ENCODE measurements around the gene PREPL.
"Not testable (repeated sequence)": the region's sequence is repeated elsewhere in the genome, so short reads cannot be mapped to it uniquely, and the experiment has no call there.

Gene PREPL

GRCh38 chr2:44315945-44316344 lies 45.3 kb downstream of the PREPL start:
- Histone ChIP-seq H3K4me1 (ENCODE audit: control insufficient read depth, insufficient read depth, low read length) (no peaks in the 10 kb centered on the region), H3K27me3 (ENCODE audit: control insufficient read depth, insufficient read depth, low read length) (no peaks in the 10 kb centered on the region), H3K9ac (ENCODE audit: low read depth, low read length) (no peak overlapping the region), H3K4me2 (ENCODE audit: low read length) (no peak overlapping the region), H3K36me3 (ENCODE audit: insufficient read depth, low read length) (peaks cover 47% of the 10 kb centered on the region), H3K4me3 (ENCODE audit: low read length) (no peak overlapping the region), H3K9me3 (replicated peaks; ENCODE audit: low read length) (no peaks in the 10 kb centered on the region)

GRCh38 chr2:44314362-44314761 lies 46.9 kb downstream of the PREPL start:
- no peaks in the 10 kb centered on the region for H3K4me1 ChIP-seq (ENCODE audit: control insufficient read depth, insufficient read depth, low read length)
- peaks cover 39% of the 10 kb centered on the region for H3K36me3 ChIP-seq (ENCODE audit: insufficient read depth, low read length)
- H3K4me3 ChIP-seq (ENCODE audit: low read length) = no peak overlapping the region
- H3K27me3 ChIP-seq (ENCODE audit: control insufficient read depth, insufficient read depth, low read length) = no peaks in the 10 kb centered on the region
- H3K9me3 ChIP-seq (replicated peaks; ENCODE audit: low read length) = peaks cover 7% of the 10 kb centered on the region
- H3K4me2 ChIP-seq (ENCODE audit: low read length) = no peak overlapping the region
- H3K9ac ChIP-seq (ENCODE audit: low read depth, low read length) = no peak overlapping the region

GRCh38 chr2:44310287-44310686 lies 51.0 kb downstream of the PREPL start:
- no peak overlapping the region for H3K9ac ChIP-seq (ENCODE audit: low read depth, low read length)
- peaks cover 9% of the 10 kb centered on the region for H3K9me3 ChIP-seq (replicated peaks; ENCODE audit: low read length)
- no peaks in the 10 kb centered on the region for H3K4me1 ChIP-seq (ENCODE audit: control insufficient read depth, insufficient read depth, low read length)
- peaks cover 26% of the 10 kb centered on the region for H3K36me3 ChIP-seq (ENCODE audit: insufficient read depth, low read length)
- no peak overlapping the region for H3K4me3 ChIP-seq (ENCODE audit: low read length)
- no peaks in the 10 kb centered on the region for H3K27me3 ChIP-seq (ENCODE audit: control insufficient read depth, insufficient read depth, low read length)
- H3K4me2 ChIP-seq (ENCODE audit: low read length) = no peak overlapping the region

GRCh38 chr2:44305882-44306281 lies 55.4 kb downstream of the PREPL start:
- Histone ChIP-seq H3K4me2 (ENCODE audit: low read length) (no peak overlapping the region), H3K4me3 (ENCODE audit: low read length) (no peak overlapping the region), H3K9ac (ENCODE audit: low read depth, low read length) (no peak overlapping the region), H3K27me3 (ENCODE audit: control insufficient read depth, insufficient read depth, low read length) (no peaks in the 10 kb centered on the region), H3K9me3 (replicated peaks; ENCODE audit: low read length) (peaks cover 9% of the 10 kb centered on the region), H3K36me3 (ENCODE audit: insufficient read depth, low read length) (peaks cover 6% of the 10 kb centered on the region), H3K4me1 (ENCODE audit: control insufficient read depth, insufficient read depth, low read length) (no peaks in the 10 kb centered on the region)

- Histone ChIP-seq H3K36me3 (ENCODE audit: insufficient read depth, low read length) (no peaks in the 10 kb centered on the region), H3K9me3 (replicated peaks; ENCODE audit: low read length) (peaks cover 1% of the 10 kb centered on the region), H3K4me2 (ENCODE audit: low read length) (no peak overlapping the region), H3K27me3 (ENCODE audit: control insufficient read depth, insufficient read depth, low read length) (no peaks in the 10 kb centered on the region), H3K4me3 (ENCODE audit: low read length) (no peak overlapping the region), H3K9ac (ENCODE audit: low read depth, low read length) (no peak overlapping the region), H3K4me1 (ENCODE audit: control insufficient read depth, insufficient read depth, low read length) (no peaks in the 10 kb centered on the region)
Measured at GRCh38 chr2:44304258-44304657, 57.0 kb downstream of the PREPL start.

- not testable (repeated sequence) for H3K36me3 ChIP-seq (ENCODE audit: insufficient read depth, low read length); H3K9me3 ChIP-seq (replicated peaks; ENCODE audit: low read length); H3K4me3 ChIP-seq (ENCODE audit: low read length); H3K27me3 ChIP-seq (ENCODE audit: control insufficient read depth, insufficient read depth, low read length); H3K4me2 ChIP-seq (ENCODE audit: low read length); H3K9ac ChIP-seq (ENCODE audit: low read depth, low read length); H3K4me1 ChIP-seq (ENCODE audit: control insufficient read depth, insufficient read depth, low read length)
Measured at GRCh38 chr2:44303766-44304165, 57.5 kb downstream of the PREPL start.

- no peaks in the 10 kb centered on the region for H3K36me3 ChIP-seq (ENCODE audit: insufficient read depth, low read length)
- H3K4me3 ChIP-seq (ENCODE audit: low read length) = no peak overlapping the region
- no peak overlapping the region for H3K9ac ChIP-seq (ENCODE audit: low read depth, low read length)
- no peak overlapping the region for H3K4me2 ChIP-seq (ENCODE audit: low read length)
- no peaks in the 10 kb centered on the region for H3K9me3 ChIP-seq (replicated peaks; ENCODE audit: low read length)
- H3K4me1 ChIP-seq (ENCODE audit: control insufficient read depth, insufficient read depth, low read length) = no peaks in the 10 kb centered on the region
- H3K27me3 ChIP-seq (ENCODE audit: control insufficient read depth, insufficient read depth, low read length) = no peaks in the 10 kb centered on the region
Measured at GRCh38 chr2:44301111-44301510, 60.2 kb downstream of the PREPL start.

GRCh38 chr2:44299635-44300034 lies 61.7 kb downstream of the PREPL start:
- Histone ChIP-seq H3K4me2 (ENCODE audit: low read length) (no peak overlapping the region), H3K27me3 (ENCODE audit: control insufficient read depth, insufficient read depth, low read length) (no peaks in the 10 kb centered on the region), H3K9me3 (replicated peaks; ENCODE audit: low read length) (no peaks in the 10 kb centered on the region), H3K36me3 (ENCODE audit: insufficient read depth, low read length) (no peaks in the 10 kb centered on the region), H3K9ac (ENCODE audit: low read depth, low read length) (no peak overlapping the region), H3K4me1 (ENCODE audit: control insufficient read depth, insufficient read depth, low read length) (no peaks in the 10 kb centered on the region), H3K4me3 (ENCODE audit: low read length) (no peak overlapping the region)

GRCh38 chr2:44297431-44297830 lies 63.9 kb downstream of the PREPL start:
- H3K9ac ChIP-seq (ENCODE audit: low read depth, low read length) = no peak overlapping the region
- peaks cover 2% of the 10 kb centered on the region for H3K4me1 ChIP-seq (ENCODE audit: control insufficient read depth, insufficient read depth, low read length)
- no peak overlapping the region for H3K4me3 ChIP-seq (ENCODE audit: low read length)
- no peaks in the 10 kb centered on the region for H3K27me3 ChIP-seq (ENCODE audit: control insufficient read depth, insufficient read depth, low read length)
- H3K9me3 ChIP-seq (replicated peaks; ENCODE audit: low read length) = no peaks in the 10 kb centered on the region
- no peaks in the 10 kb centered on the region for H3K36me3 ChIP-seq (ENCODE audit: insufficient read depth, low read length)
- H3K4me2 ChIP-seq (ENCODE audit: low read length) = no peak overlapping the region

- H3K36me3 ChIP-seq (ENCODE audit: insufficient read depth, low read length) = no peaks in the 10 kb centered on the region
- peaks cover 9% of the 10 kb centered on the region for H3K4me1 ChIP-seq (ENCODE audit: control insufficient read depth, insufficient read depth, low read length)
- no peak overlapping the region for H3K4me3 ChIP-seq (ENCODE audit: low read length)
- no peak overlapping the region for H3K9ac ChIP-seq (ENCODE audit: low read depth, low read length)
- no peaks in the 10 kb centered on the region for H3K27me3 ChIP-seq (ENCODE audit: control insufficient read depth, insufficient read depth, low read length)
- H3K9me3 ChIP-seq (replicated peaks; ENCODE audit: low read length) = no peaks in the 10 kb centered on the region
- H3K4me2 ChIP-seq (ENCODE audit: low read length) = no peak overlapping the region
Measured at GRCh38 chr2:44296653-44297052, 64.6 kb downstream of the PREPL start.

- H3K4me2 ChIP-seq (ENCODE audit: low read length) = no peak overlapping the region
- H3K36me3 ChIP-seq (ENCODE audit: insufficient read depth, low read length) = no peaks in the 10 kb centered on the region
- H3K4me3 ChIP-seq (ENCODE audit: low read length) = no peak overlapping the region
- H3K9ac ChIP-seq (ENCODE audit: low read depth, low read length) = no peak overlapping the region
- peaks cover 17% of the 10 kb centered on the region for H3K4me1 ChIP-seq (ENCODE audit: control insufficient read depth, insufficient read depth, low read length)
- H3K27me3 ChIP-seq (ENCODE audit: control insufficient read depth, insufficient read depth, low read length) = no peaks in the 10 kb centered on the region
- H3K9me3 ChIP-seq (replicated peaks; ENCODE audit: low read length) = no peaks in the 10 kb centered on the region
Measured at GRCh38 chr2:44295633-44296359, 65.5 kb downstream of the PREPL start.

GRCh38 chr2:44295113-44295512 lies 66.2 kb downstream of the PREPL start:
- peaks cover 23% of the 10 kb centered on the region for H3K4me1 ChIP-seq (ENCODE audit: control insufficient read depth, insufficient read depth, low read length)
- H3K27me3 ChIP-seq (ENCODE audit: control insufficient read depth, insufficient read depth, low read length) = no peaks in the 10 kb centered on the region
- H3K9ac ChIP-seq (ENCODE audit: low read depth, low read length) = no peak overlapping the region
- H3K4me3 ChIP-seq (ENCODE audit: low read length) = no peak overlapping the region
- no peaks in the 10 kb centered on the region for H3K9me3 ChIP-seq (replicated peaks; ENCODE audit: low read length)
- no peak overlapping the region for H3K4me2 ChIP-seq (ENCODE audit: low read length)
- no peaks in the 10 kb centered on the region for H3K36me3 ChIP-seq (ENCODE audit: insufficient read depth, low read length)
